Activated T-cell treated with anti-CD3 and anti-CD28 coated beads, Interleukin-2, amount 50 U/mL, for 4 hours (primary cell): ENCODE measurements around the gene NDE1. TPM values are rescaled to one million over a fixed set of nuclear protein-coding genes. Genes with fewer than 3 reads are reported as not detected.
"Not testable (repeated sequence)": the region's sequence is repeated elsewhere in the genome, so short reads cannot be mapped to it uniquely, and the experiment has no call there.

ENCODE experiments used
- ATAC-seq, 2 donors: fragments of 200-7000 bp; cut with Tn5 transposase; one replicate each; pipeline ENCODE4 v1.10.0; 2021
- DNase-seq: peaks from one replicate; pipeline ENCODE4 v3.0.0-alpha.2; 2020
- H3K27me3 Mint-ChIP-seq: one replicate; pipeline ENCODE4 v1.8.0; 2021; ENCODE audit warnings: low read depth, mixed read lengths
- H3K36me3 Mint-ChIP-seq: one replicate; pipeline ENCODE4 v1.8.0; 2022; ENCODE audit warnings: mixed read lengths; ENCODE audit not compliant: insufficient read depth
- H3K4me1 Mint-ChIP-seq: one replicate; pipeline ENCODE4 v1.8.0; 2021; ENCODE audit warnings: low read depth, mixed read lengths
- H3K4me3 Mint-ChIP-seq: one replicate; pipeline ENCODE4 v1.8.0; 2021; ENCODE audit warnings: mild to moderate bottlenecking, moderate library complexity, mixed read lengths
- H3K9me3 Mint-ChIP-seq: one replicate; pipeline ENCODE4 v1.8.0; 2021; ENCODE audit warnings: mixed read lengths
- total RNA-seq, 3 donors: library from RNA; stranded (reverse); gene quantifications; one replicate each; pipeline ENCODE4 v1.2.1, GENCODE V29; 2021

Gene NDE1
- total RNA-seq, 3 donors from 2014 or later: 60.4 to 69.0 (median 60.5) TPM

GRCh38 chr16:15641753-15642556 lies 8.1 kb upstream of the NDE1 start:
- no peaks in the 10 kb centered on the region for H3K9me3 Mint-ChIP-seq
- H3K4me3 Mint-ChIP-seq: peak overlapping the region; percentile 89
- DNase-seq (no peak), ATAC-seq (no peak)
- H3K27me3 Mint-ChIP-seq: no peaks in the 10 kb centered on the region
- H3K36me3 Mint-ChIP-seq: peaks cover 15% of the 10 kb centered on the region
- peaks cover 59% of the 10 kb centered on the region for H3K4me1 Mint-ChIP-seq

- Mint-ChIP-seq H3K4me1 (peaks cover 53% of the 10 kb centered on the region), H3K9me3 (no peaks in the 10 kb centered on the region)
- peak; percentile 55 to 68 for ATAC-seq
Observed at GRCh38 chr16:15642557-15643047, 7.4 kb upstream of the NDE1 start.

DNA sequence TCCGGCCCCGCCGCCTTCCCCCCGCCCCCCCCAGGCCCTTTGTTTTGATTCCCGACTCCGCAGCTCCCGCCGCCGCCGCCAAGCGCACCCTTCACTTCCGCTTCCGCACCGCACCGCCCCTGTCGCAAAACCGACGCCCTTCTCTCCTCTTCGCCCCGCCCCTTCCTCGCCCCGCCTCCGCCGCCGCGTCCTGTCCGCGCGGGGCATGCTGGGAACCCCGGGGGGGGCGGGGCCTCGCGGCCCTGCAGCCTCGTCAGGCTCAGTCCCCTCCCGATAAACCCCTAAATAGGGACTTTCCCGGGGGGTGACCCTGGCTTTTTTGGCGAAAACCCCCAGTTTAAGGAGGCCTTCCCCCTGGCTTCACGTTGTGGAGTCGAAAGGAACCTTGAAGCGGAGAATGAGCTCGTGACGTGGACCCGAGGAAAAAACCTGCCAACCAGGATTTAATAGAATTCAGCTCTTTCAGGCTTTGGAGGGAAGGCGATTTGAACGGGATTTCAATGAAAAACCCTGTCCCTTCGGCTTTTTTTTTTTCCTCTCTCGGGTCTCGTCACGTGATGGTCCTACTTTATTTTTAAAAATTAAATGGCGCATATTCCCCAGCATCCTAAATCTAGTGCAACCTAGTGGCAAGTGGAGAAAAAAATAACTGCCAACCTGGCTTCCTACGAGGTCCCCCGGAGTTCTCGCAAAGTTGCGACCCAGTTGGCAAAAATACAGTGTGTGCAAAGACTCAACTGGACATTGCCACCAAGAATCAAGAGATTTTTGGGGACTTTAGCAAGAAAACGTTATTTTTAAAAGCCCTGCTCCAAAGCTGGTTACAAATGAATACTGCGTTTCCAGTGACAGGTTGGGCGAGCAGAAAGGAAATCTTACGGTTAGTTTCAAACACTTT lies 6.7 kb upstream of the NDE1 start, which contains the start of gene MARF1:
MARF1 (minus strand) TSS at position 107 of the 898 bp plus-strand sequence. CDS start 3,921 bp downstream, outside the sequence.
- Mint-ChIP-seq H3K4me3 (peak within 1 kb of the TSS; percentile 89), H3K27me3 (no peaks in the 10 kb centered on the region), H3K9me3 (no peaks in the 10 kb centered on the region)

More at GRCh38 chr16:15642557-15643047, 7.4 kb upstream of the NDE1 start:
- Mint-ChIP-seq H3K27me3 (no peaks in the 10 kb centered on the region), H3K36me3 (peaks cover 11% of the 10 kb centered on the region), H3K4me3 (peak overlapping the region; percentile 89)
- peak; percentile 64 for DNase-seq

GRCh38 chr16:15643946-15644250 lies 6.1 kb upstream of the NDE1 start:
- H3K4me1 Mint-ChIP-seq: peaks cover 45% of the 10 kb centered on the region
- H3K27me3 Mint-ChIP-seq: no peaks in the 10 kb centered on the region
- DNase-seq (no peak), ATAC-seq (no peak)
- peaks cover 3% of the 10 kb centered on the region for H3K36me3 Mint-ChIP-seq
- peak overlapping the region; percentile 89 for H3K4me3 Mint-ChIP-seq
- H3K9me3 Mint-ChIP-seq: no peaks in the 10 kb centered on the region

More for the DNA sequence above, 6.7 kb upstream of the NDE1 start, which contains the start of gene MARF1:
- DNase-seq (peak; percentile 100), ATAC-seq (peak; percentile 75 to 76)
- H3K4me1 Mint-ChIP-seq: peaks cover 51% of the 10 kb centered on the region
- peaks cover 9% of the 10 kb centered on the region for H3K36me3 Mint-ChIP-seq

- Mint-ChIP-seq H3K27me3 (no peaks in the 10 kb centered on the region), H3K4me1 (peaks cover 41% of the 10 kb centered on the region), H3K4me3 (peak overlapping the region; percentile 89), H3K36me3 (no peaks in the 10 kb centered on the region), H3K9me3 (no peaks in the 10 kb centered on the region)
- DNase-seq (no peak), ATAC-seq (no peak)
Observed at GRCh38 chr16:15644267-15644961, 5.6 kb upstream of the NDE1 start.

DNA sequence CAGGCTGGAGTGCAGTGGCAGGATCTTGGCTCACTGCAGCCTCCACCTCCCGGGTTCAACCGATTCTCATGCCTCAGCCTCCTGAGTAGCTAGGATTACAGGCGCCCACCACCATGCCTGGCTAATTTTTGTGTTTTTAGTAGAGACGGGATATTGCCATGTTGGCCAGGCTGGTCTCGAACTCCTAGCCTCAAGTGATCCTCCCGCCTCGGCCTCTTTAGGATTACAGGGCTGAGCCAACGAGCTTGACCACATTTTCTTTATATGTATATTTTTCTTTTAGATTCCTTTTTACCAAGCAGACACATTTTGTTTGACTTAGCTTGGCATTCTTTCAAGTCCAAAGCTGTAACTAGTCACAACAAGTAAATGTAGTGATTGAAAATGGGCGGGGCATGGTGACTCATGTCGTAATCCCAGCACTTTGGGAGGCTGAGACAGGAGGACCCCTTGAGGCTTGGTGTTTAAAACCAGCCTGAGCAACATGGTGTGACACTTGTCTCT lies 5.0 kb upstream of the NDE1 start:
- not testable (repeated sequence) for H3K9me3 Mint-ChIP-seq, H3K4me3 Mint-ChIP-seq, H3K36me3 Mint-ChIP-seq, H3K27me3 Mint-ChIP-seq, ATAC-seq
- H3K4me1 Mint-ChIP-seq: peaks cover 40% of the 10 kb centered on the region
- peak; percentile 11 for DNase-seq

- not testable (repeated sequence) for DNase-seq, ATAC-seq, H3K36me3 Mint-ChIP-seq, H3K4me3 Mint-ChIP-seq, H3K9me3 Mint-ChIP-seq, H3K27me3 Mint-ChIP-seq
- H3K4me1 Mint-ChIP-seq: peaks cover 28% of the 10 kb centered on the region
Observed at GRCh38 chr16:15646557-15647293, 3.3 kb upstream of the NDE1 start.

- ATAC-seq (no peak), DNase-seq (no peak)
- Mint-ChIP-seq H3K4me3 (no peak overlapping the region), H3K9me3 (no peaks in the 10 kb centered on the region), H3K36me3 (no peaks in the 10 kb centered on the region), H3K27me3 (no peaks in the 10 kb centered on the region), H3K4me1 (peaks cover 29% of the 10 kb centered on the region)
Observed at GRCh38 chr16:15647294-15648014, 2.6 kb upstream of the NDE1 start.

- no peak overlapping the region for H3K4me3 Mint-ChIP-seq
- no peak for DNase-seq
- no peak for ATAC-seq
- H3K36me3 Mint-ChIP-seq: peaks cover 5% of the 10 kb centered on the region
- no peaks in the 10 kb centered on the region for H3K9me3 Mint-ChIP-seq
- peaks cover 36% of the 10 kb centered on the region for H3K4me1 Mint-ChIP-seq
- H3K27me3 Mint-ChIP-seq: no peaks in the 10 kb centered on the region
Observed at GRCh38 chr16:15648135-15648730, 1.8 kb upstream of the NDE1 start.

GRCh38 chr16:15649311-15649710 lies 734 bp upstream of the NDE1 start:
- peaks cover 36% of the 10 kb centered on the region for H3K4me1 Mint-ChIP-seq
- peak overlapping the region; percentile 83 for H3K4me3 Mint-ChIP-seq
- ATAC-seq, H3K9me3 Mint-ChIP-seq, H3K36me3 Mint-ChIP-seq, H3K27me3 Mint-ChIP-seq, DNase-seq: not testable (repeated sequence)

- ATAC-seq (no peak), DNase-seq (no peak)
- peak overlapping the region; percentile 83 for H3K4me3 Mint-ChIP-seq
- no peaks in the 10 kb centered on the region for H3K27me3 Mint-ChIP-seq
- no peaks in the 10 kb centered on the region for H3K9me3 Mint-ChIP-seq
- peaks cover 34% of the 10 kb centered on the region for H3K4me1 Mint-ChIP-seq
- H3K36me3 Mint-ChIP-seq: peaks cover 6% of the 10 kb centered on the region
Observed at GRCh38 chr16:15649727-15650018, 372 bp upstream of the NDE1 start.

- ATAC-seq: peak; percentile 54 to 55
- no peaks in the 10 kb centered on the region for H3K9me3 Mint-ChIP-seq
- peaks cover 6% of the 10 kb centered on the region for H3K36me3 Mint-ChIP-seq
- H3K27me3 Mint-ChIP-seq: no peaks in the 10 kb centered on the region
- DNase-seq: peak; percentile 27
- H3K4me3 Mint-ChIP-seq: peak overlapping the region; percentile 99
- peaks cover 31% of the 10 kb centered on the region for H3K4me1 Mint-ChIP-seq
Observed at GRCh38 chr16:15650698-15651171, 690 bp downstream of the NDE1 start.
